K562 (cell line): ENCODE results near the gene ALDH18A1. TPM values are rescaled to one million over a fixed set of nuclear protein-coding genes. Genes with fewer than 3 reads are reported as not detected.

Source experiments
- ATAC-seq: fragments of 200-7000 bp; cut with Tn5 transposase; 3 replicates; pipeline ENCODE4 v1.9.1; 2020; ENCODE audit warnings: moderate library complexity
- BruUV-seq: library from RNA; stranded (reverse); fragments of 400-500 nt; replicated peaks from 2 replicates; lab custom pipeline; 2021; lab: Mats Ljungman, UMichigan
- CTCF ChIA-PET: fragments of 300-600 bp; formaldehyde crosslinking; extraction: SDS; loops from one replicate; lab custom pipeline; 2021; ENCODE audit warnings: low intra/inter-chr PET ratio; lab: Yijun Ruan, JAX
- POLR2A ChIA-PET: fragments of 300-600, 350-650 bp; sonication (Branson Sonifier 250); formaldehyde crosslinking; extraction: SDS; loops from one replicate; lab custom pipeline; 2021; ENCODE audit warnings: antibody characterized with exemption, inconsistent platforms; lab: Yijun Ruan, JAX
- DNase-seq, 4 experiments: peaks; one replicate each; pipeline versions ENCODE4 v3.0.0 to v3.0.0-alpha.2; 2011 to 2018; ENCODE audit warnings: low spot score in 3 of 4, mixed read lengths in 3 of 4; ENCODE audit errors: extremely low read depth in 1 of 4
- FAIRE-seq: peaks from 2 replicates; lab custom pipeline; 2011; peaks lifted over from hg19 to GRCh38; lab: Jason Lieb, UNC
- H2AFZ ChIP-seq: 2 replicates; pipeline ENCODE4 v1.6.0; 2011; ENCODE audit warnings: low read depth, low read length, control low read depth, inconsistent platforms
- H3K27ac ChIP-seq: fragments of 200-600 bp; 3 replicates; pipeline ENCODE4 v1.8.0; 2011; ENCODE audit warnings: low read depth, mild to moderate bottlenecking, control low read depth, inconsistent platforms, low read length, moderate library complexity, mixed read lengths; ENCODE audit errors: extremely low read depth
- H3K27me3 ChIP-seq, 2 experiments: fragments of 300-600 bp in 1 of 2; 2 replicates in 1 of 2; 3 replicates in 1 of 2; pipeline versions ENCODE4 v1.6.0 to v1.8.0; 2011; ENCODE audit warnings: inconsistent platforms in 2 of 2, low read length in 2 of 2, mild to moderate bottlenecking in 1 of 2, mixed read lengths in 1 of 2, moderate library complexity in 1 of 2; ENCODE audit not compliant: control insufficient read depth in 2 of 2, insufficient read depth in 2 of 2
- H3K36me3 ChIP-seq: fragments of 300-600 bp; 3 replicates; pipeline ENCODE4 v1.8.0; 2011; ENCODE audit warnings: mild to moderate bottlenecking, low read length, inconsistent platforms; ENCODE audit not compliant: control insufficient read depth, insufficient read depth
- H3K4me1 ChIP-seq, 2 experiments: fragments of 200-600 bp in 1 of 2; replicated peaks in 1 of 2; 2 replicates in 1 of 2; 3 replicates in 1 of 2; pipeline versions ENCODE4 v1.5.1 to v1.8.0; 2011; ENCODE audit warnings: inconsistent platforms in 2 of 2, low read length in 2 of 2, mild to moderate bottlenecking in 1 of 2, mixed read lengths in 1 of 2, moderate library complexity in 1 of 2; ENCODE audit not compliant: control insufficient read depth in 2 of 2, insufficient read depth in 2 of 2
- H3K4me2 ChIP-seq: 2 replicates; pipeline ENCODE4 v1.6.1; 2011; ENCODE audit warnings: low read length, control low read depth, inconsistent platforms, mixed read lengths; ENCODE audit not compliant: insufficient read depth
- H3K4me3 ChIP-seq: fragments of 200-600 bp; sonication (generic), shearing (Covaris generic); 2 replicates; pipeline ENCODE4 v1.5.1; 2016; ENCODE audit warnings: control low read depth, inconsistent platforms
- H3K79me2 ChIP-seq: fragments of 200-600 bp; 3 replicates; pipeline ENCODE4 v1.8.0; 2011; ENCODE audit warnings: low read length, inconsistent platforms; ENCODE audit not compliant: control insufficient read depth, insufficient read depth
- H3K9ac ChIP-seq, 2 experiments: 2 replicates each; pipeline versions ENCODE4 v1.6.0 to v1.6.1; 2011; ENCODE audit warnings: low read depth in 2 of 2, low read length in 2 of 2, control low read depth in 1 of 2, inconsistent platforms in 1 of 2, mild to moderate bottlenecking in 1 of 2, mixed read lengths in 1 of 2; ENCODE audit not compliant: insufficient read depth in 1 of 2
- H3K9me1 ChIP-seq: one replicate; pipeline ENCODE4 v1.6.0; 2011; ENCODE audit warnings: inconsistent platforms, mild to moderate bottlenecking, low read length, moderate library complexity; ENCODE audit not compliant: control insufficient read depth, insufficient read depth
- H3K9me3 ChIP-seq: replicated peaks from 2 replicates; pipeline ENCODE4 v1.5.1; 2011; ENCODE audit warnings: low read depth, low read length, inconsistent platforms; ENCODE audit not compliant: control insufficient read depth, insufficient read depth
- H4K20me1 ChIP-seq: replicated peaks from 2 replicates; pipeline ENCODE4 v1.6.1; 2011; ENCODE audit warnings: low read length, inconsistent platforms, mixed read lengths; ENCODE audit not compliant: control insufficient read depth, insufficient read depth
- CBFA2T2 ChIP-seq: fragments of 450-650 bp; conservative IDR thresholded peaks from 2 replicates; pipeline ENCODE4 v1.6.1; 2017; ENCODE audit warnings: mild to moderate bottlenecking
- L3MBTL2 ChIP-seq: fragments of 450-650 bp; IDR thresholded peaks from 2 replicates; pipeline ENCODE4 v1.6.1; 2016; ENCODE audit warnings: mild to moderate bottlenecking, moderate library complexity
- TAF1 ChIP-seq: IDR thresholded peaks from 2 replicates; pipeline ENCODE4 v1.6.1; 2011; ENCODE audit warnings: mild to moderate bottlenecking, low read length, moderate library complexity; ENCODE audit not compliant: insufficient read depth, control insufficient read depth, severe bottlenecking; ENCODE audit errors: extremely low read depth
- ZNF124 ChIP-seq: sonication (generic); formaldehyde crosslinking; IDR thresholded peaks from 2 replicates; pipeline ENCODE4 v1.8.1; 2022; ENCODE audit warnings: missing genetic modification reagents
- WGBS: fragments of 100-300 bp; shearing (Covaris generic); methylation state at CpG from one replicate; pipeline ENCODE4 v1.1.6; 2016; ENCODE audit warnings: low coverage, mixed read lengths; ENCODE audit not compliant: insufficient coverage; ENCODE audit errors: missing lambda C conversion rate; 5-methylcytosine and 5-hydroxymethylcytosine counted together
- in situ Hi-C: fragments of 300-500 bp; cut with MboI; formaldehyde crosslinking; loops from 4 replicates; pipeline ENCODE4 v1.15.0; 2018; ENCODE audit warnings: inconsistent platforms, mixed read lengths
- intact Hi-C: fragments of 100-400 bp; cut with micrococcal nuclease; formaldehyde crosslinking; loops from 2 replicates; pipeline ENCODE4 v1.14.2; 2022
- polyA plus RNA-seq, 8 experiments: library from polyadenylated mRNA; depleted of rRNA in 4 of 8; stranded (reverse) in 5 of 8; unstranded in 3 of 8; fragments of >200 nt; fragmentation: Nextera tagmentation in 2 of 8; fragmentation: Illumina TruSeq in 1 of 8; extraction: Ambion mirVana in 2 of 8; extraction: Trizol in 1 of 8; gene quantifications; 2 replicates each; pipeline versions ENCODE4 v1.2.1 to v1.2.3, GENCODE V29; 2011 to 2014; ENCODE audit warnings: inconsistent platforms in 1 of 8, missing spikeins in 1 of 8
- total RNA-seq, 7 experiments: library from RNA; depleted of rRNA in 6 of 7; stranded (reverse); fragments of >200 nt in 6 of 7; fragmentation: Illumina TruSeq in 2 of 7; extraction: Trizol in 2 of 7; gene quantifications; 2 replicates each; pipeline versions ENCODE4 v1.2.1 to v1.2.3, GENCODE V29; 2011 to 2021; ENCODE audit warnings: low replicate concordance in 1 of 7
- TF ChIP-seq, protein P1 (sequence below): sonication (generic); formaldehyde crosslinking; IDR thresholded peaks from 2 replicates; pipeline ENCODE4 v1.8.0; 2022; ENCODE audit warnings: mild to moderate bottlenecking, missing genetic modification reagents

The ALDH18A1 gene
- total and polyA plus RNA-seq, 9 of the 15 experiments (the other 6 are each of a cell fraction or from before 2014, with no cell fraction given) = 12.0 to 83.3 (median 43.8) TPM

DNA sequence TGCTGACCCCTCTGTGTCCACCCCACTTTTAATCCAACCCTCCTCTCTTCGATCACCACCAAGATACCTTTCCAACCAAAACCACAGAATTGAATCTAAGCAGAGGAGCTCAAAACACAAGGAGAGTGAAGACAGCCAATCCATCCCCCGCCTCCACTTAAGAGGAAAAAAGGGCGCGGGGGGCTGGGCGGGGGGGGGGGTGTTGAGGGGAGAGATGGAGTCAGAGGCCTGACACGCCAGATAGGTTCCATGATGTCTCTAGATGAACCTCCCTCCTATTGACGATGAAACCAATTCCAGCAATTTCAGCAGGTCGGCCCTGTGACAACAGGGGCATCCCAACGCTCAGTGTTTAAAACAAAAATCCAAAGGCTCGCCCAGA lies 96.6 kb downstream of the ALDH18A1 start (continued):
- TF ChIP-seq TAF1 = no peak

DNA sequence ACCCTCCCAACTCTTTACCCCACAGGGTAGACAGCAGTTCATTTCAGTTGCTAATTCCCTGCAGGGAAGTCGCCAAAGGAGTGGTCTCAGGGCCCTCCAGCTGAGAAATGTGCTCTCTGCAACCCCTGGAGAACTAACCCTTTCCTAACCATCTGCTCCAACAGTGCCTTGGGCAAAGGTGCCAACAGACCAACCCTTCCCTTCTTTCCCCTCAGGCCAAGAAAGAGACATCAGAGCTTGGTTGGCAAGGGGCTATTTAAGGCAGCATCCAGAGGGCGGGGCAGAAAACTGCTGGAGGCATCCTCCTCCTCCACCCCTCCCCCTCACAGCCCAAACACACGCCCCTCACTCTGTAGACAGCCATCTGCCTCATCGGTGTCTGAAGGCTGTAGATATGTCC lies 97.0 kb downstream of the ALDH18A1 start:
- H3K36me3 ChIP-seq = no peaks in the 10 kb centered on the region
- H3K27me3 ChIP-seq = no peaks in the 10 kb centered on the region
- H3K27ac ChIP-seq = no peak overlapping the region
- in situ Hi-C loops = no loop called here
- ATAC-seq (no peak), FAIRE-seq (no peak), DNase-seq (no peak)
- 60% methylated on average over 2 of the region's 4 CpGs for WGBS
- no peaks in the 10 kb centered on the region for H3K9me1 ChIP-seq
- intact Hi-C loops = no loop called here
- peak overlapping the region; percentile 18 for H3K4me2 ChIP-seq
- no peak overlapping the region for H2AFZ ChIP-seq
- H3K9ac ChIP-seq = peak overlapping the region in 1 of 2 experiments; percentile 68; a peak in 1 of 4 replicates
- no TSS peak for BruUV-seq
- no peaks in the 10 kb centered on the region; the same call in 1 of the 2 replicates for H3K9me3 ChIP-seq
- H3K79me2 ChIP-seq = peaks cover 8% of the 10 kb centered on the region; the same call in 2 of the 3 replicates
- peaks cover 18 to 22% of the 10 kb centered on the region in 2 experiments; a peak in 4 of 5 replicates for H3K4me1 ChIP-seq
- no peaks in the 10 kb centered on the region for H4K20me1 ChIP-seq
- ChIA-PET CTCF (no interaction called here), POLR2A (interaction anchor here (0.7 to 1.6 kb wide), 3 partner anchors 16 to 54 kb away, joined by 3 to 5 read pairs (median 5); no protein-coding TSS in a partner anchor)
- H3K4me3 ChIP-seq = no peak overlapping the region
- TF ChIP-seq, protein P1, sequence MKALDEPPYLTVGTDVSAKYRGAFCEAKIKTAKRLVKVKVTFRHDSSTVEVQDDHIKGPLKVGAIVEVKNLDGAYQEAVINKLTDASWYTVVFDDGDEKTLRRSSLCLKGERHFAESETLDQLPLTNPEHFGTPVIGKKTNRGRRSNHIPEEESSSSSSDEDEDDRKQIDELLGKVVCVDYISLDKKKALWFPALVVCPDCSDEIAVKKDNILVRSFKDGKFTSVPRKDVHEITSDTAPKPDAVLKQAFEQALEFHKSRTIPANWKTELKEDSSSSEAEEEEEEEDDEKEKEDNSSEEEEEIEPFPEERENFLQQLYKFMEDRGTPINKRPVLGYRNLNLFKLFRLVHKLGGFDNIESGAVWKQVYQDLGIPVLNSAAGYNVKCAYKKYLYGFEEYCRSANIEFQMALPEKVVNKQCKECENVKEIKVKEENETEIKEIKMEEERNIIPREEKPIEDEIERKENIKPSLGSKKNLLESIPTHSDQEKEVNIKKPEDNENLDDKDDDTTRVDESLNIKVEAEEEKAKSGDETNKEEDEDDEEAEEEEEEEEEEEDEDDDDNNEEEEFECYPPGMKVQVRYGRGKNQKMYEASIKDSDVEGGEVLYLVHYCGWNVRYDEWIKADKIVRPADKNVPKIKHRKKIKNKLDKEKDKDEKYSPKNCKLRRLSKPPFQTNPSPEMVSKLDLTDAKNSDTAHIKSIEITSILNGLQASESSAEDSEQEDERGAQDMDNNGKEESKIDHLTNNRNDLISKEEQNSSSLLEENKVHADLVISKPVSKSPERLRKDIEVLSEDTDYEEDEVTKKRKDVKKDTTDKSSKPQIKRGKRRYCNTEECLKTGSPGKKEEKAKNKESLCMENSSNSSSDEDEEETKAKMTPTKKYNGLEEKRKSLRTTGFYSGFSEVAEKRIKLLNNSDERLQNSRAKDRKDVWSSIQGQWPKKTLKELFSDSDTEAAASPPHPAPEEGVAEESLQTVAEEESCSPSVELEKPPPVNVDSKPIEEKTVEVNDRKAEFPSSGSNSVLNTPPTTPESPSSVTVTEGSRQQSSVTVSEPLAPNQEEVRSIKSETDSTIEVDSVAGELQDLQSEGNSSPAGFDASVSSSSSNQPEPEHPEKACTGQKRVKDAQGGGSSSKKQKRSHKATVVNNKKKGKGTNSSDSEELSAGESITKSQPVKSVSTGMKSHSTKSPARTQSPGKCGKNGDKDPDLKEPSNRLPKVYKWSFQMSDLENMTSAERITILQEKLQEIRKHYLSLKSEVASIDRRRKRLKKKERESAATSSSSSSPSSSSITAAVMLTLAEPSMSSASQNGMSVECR = no peak
- TF ChIP-seq ZNF124 (CRISPR knock-in tag) (no peak), L3MBTL2 (no peak), CBFA2T2 (0 out of 2 replicates have a peak, but pooled peaks have one; percentile 24)
